Gastroesophageal sphincter (tissue), 3 donors: ENCODE results near the gene VAV2.

Source experiments
- CTCF ChIP-seq, 4 experiments: fragments of 200-600 bp in 2 of 4; fragments of 450-650 bp in 2 of 4; sonication (generic) in 1 of 4; IDR thresholded peaks; one replicate each; pipeline ENCODE4 v1.5.1; 2017 to 2019; ENCODE audit warnings: antibody characterized with exemption in 4 of 4, mild to moderate bottlenecking in 2 of 4, moderate library complexity in 2 of 4
- EP300 ChIP-seq: sonication (generic); formaldehyde crosslinking; IDR thresholded peaks from one replicate; pipeline ENCODE4 v1.6.1; 2017; ENCODE audit warnings: antibody characterized with exemption, mild to moderate bottlenecking
- POLR2A ChIP-seq, 2 donors: fragments of 450-650 bp; IDR thresholded peaks; one replicate each; pipeline ENCODE4 v1.6.1; 2017; ENCODE audit warnings: antibody characterized with exemption in 2 of 2, mild to moderate bottlenecking in 2 of 2, moderate library complexity in 1 of 2
- POLR2AphosphoS5 ChIP-seq: sonication (generic); formaldehyde crosslinking; IDR thresholded peaks from one replicate; pipeline ENCODE4 v1.6.1; 2017; ENCODE audit warnings: antibody characterized with exemption

DNA sequence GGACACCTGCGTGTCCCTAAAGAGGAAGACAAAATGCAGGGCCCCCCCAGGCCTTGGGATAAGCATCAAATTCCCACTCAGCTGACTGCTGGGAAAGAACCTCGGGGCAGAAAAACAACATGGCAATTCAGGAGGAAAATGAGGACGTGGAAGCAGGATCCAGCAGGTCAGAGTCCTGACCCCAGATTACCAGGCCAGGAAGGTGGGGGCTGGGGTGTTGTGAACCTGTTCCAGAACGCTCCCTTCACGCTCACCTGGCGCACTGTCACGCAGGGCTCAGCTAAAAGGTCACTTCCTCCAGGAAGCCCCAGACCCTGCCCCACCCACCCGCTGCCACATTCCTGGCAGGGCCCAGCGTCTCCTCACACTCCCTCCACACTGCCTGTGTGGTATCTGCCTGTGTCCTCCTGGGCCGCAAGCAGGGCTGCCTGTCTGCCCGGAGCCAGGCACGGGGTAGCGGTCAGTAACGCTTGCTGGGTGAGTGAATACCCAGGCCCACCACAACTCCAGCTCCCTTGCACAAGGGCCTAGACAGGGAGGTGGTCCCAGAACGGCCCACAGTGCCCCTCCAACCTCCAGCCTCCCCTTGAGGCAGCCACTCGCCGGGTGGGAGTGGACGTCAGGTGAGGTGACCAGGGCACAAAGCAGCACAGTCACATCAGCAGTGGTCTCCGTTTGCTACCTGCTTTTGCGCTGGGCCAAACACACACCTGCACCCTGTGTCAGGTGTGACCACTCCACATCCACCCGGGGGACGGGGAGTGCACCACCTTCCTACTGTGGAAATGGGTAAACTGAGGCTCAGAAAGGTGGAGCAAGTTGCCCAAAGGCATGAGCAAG lies 18.1 kb downstream of the VAV2 start:
- no peak for TF ChIP-seq CTCF (IDR thresholded peaks at IDR 0.05)
- TF ChIP-seq POLR2A (IDR thresholded peaks at IDR 0.05): no peak
- no peak for TF ChIP-seq POLR2AphosphoS5
- TF ChIP-seq EP300: no peak
